Hematopoietic multipotent progenitor cell (in vitro differentiated cells): ENCODE data around the gene SPTBN4. TPM values are rescaled to one million over a fixed set of nuclear protein-coding genes. Genes with fewer than 3 reads are reported as not detected.
"Not testable (repeated sequence)": the region's sequence is repeated elsewhere in the genome, so short reads cannot be mapped to it uniquely, and the experiment has no call there.

ENCODE experiments used
- DNase-seq, 3 donors: peaks; one replicate each; pipeline ENCODE4 v3.0.0-alpha.2; 2011 to 2015; ENCODE audit warnings: low read depth in 2 of 3, low spot score in 2 of 3
- total RNA-seq: library from RNA; depleted of rRNA; stranded (reverse); fragments of >200 nt; gene quantifications from one replicate; pipeline ENCODE4 v1.2.3, GENCODE V29; 2012

SPTBN4 gene
- total RNA-seq, 1 donor: 0.27 TPM

DNA sequence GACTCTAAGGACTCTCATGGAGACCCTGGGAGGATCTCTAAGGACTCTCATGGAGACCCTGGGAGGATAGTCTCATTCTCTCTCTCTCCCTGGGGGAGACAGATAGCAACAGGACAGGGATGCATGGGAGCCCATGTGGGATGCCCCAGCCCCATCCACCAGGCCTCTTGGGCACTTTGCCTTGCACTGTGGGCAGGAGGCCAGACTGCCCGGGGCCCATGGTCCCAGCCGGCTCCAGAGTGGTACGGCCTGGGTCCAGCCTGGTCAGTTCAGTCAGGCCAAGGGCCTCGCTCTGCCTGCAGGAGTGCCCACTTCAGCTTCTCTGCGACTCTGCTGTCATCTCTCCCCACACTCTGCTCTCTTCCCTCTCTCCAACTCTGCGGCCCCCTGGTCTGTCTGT, 61.3 kb downstream of the SPTBN4 start:
- DNase-seq: no peak

DNA sequence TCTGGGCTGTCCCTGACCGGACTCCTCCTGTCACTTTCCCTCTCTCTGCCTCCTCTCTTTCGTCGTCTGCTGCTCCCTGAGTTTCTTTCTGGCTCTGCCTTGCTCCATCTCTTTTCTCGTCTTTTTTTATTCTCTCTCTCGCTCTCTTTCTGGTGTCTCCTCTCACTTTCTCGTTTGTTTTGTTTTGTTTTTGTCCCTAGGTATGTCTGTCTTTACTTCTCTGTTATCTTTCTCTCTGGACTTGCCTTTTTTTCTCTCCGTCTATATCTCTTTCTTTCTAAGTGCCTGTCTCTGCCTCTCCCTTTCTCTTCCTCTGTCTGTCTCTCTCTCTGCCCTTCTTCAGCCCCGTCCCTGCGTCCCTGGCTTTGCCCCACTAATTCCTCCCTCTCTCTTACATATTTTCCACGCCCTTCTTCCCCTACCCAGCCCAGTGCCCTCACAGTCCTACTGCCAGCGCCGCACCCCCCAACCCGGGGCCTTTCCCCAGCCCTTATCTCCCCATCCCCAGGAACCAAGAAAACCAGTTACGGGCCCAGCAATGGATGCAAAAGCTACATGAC, 61.8 kb downstream of the SPTBN4 start:
- DNase-seq: no peak

DNA sequence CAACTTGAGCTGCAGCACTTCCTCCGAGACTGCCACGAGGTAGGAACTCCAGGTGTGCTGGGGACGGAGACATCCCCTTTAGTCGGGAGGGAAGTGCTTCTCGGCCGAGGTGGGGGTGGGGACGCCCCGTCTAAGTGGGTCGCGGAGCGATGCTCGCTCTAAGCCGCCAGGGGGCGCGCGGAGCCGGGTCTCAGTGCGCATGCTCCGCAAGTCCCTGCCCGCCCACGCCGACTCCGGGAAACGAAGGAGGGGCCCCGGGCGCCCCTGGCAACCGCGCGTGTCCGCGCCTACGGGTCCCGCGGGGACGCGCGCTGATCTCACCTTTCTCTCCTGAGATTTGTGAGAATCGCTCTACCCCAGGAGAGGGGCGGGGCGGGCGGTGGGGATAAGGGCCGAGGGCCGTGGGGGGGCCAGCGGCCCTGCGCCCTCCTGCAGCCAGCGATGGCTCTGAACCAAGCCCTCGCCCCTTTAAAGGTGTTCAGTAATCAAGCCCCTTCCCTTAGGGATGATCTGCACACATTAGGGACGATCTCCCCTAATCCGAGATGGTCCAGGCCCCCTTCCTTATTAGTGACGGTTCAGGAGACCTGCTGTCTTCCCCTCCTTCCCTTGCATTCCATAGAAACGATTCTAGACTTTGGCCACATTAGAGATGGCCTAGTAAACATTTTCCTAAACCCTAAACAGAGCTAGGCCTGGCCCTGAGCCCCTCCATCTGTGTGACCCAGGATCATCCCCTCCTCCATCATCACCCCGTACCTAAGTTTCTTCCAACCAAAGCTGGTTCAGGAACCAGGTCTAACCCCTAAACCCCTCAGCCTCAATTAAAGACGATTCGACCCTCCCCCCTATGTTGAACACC, 62.5 kb downstream of the SPTBN4 start:
- peak; percentile 85 to 94 (median 87) for DNase-seq

DNA sequence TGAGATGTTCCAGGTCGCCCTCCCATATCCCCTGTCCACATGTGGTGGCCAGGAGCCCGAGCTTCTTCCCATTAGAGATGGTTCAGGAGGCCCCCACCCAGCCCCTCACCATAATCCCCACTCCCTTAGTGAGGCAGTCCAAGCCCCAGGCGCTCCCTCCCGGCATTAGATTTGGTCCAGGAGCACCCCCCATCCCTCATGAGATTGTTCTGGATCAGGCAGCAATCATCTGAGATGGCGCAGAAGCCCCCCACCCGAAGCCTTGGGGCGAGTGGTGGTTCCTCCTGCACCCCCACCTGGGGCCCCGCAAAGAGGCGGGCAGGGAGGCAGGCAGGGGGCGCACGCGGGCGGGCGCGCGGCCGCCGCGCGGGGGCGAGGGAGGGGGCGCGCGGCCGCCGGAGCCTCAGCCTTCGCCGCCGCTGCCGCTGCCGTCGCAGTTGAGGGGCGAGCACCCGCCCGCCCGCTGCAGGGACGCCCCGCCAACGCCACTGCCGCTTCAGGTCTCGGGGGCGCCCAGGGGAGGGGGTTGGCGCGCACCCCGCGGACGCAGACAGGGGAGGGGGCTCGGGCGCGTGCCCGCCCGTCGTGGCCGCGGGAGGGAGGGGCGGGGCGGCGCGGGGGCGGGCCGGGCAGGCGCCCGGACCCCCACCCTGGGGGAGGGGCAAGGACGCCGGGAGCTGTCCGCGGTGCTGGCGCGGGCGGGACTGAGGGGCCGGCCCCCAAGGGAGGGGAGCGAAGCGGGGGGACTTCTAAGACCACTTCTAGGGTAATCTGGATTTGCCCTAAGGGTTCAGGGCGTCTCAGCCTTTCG, 63.5 kb downstream of the SPTBN4 start:
- DNase-seq: peak in 1 of 3 donors; percentile 41

DNA sequence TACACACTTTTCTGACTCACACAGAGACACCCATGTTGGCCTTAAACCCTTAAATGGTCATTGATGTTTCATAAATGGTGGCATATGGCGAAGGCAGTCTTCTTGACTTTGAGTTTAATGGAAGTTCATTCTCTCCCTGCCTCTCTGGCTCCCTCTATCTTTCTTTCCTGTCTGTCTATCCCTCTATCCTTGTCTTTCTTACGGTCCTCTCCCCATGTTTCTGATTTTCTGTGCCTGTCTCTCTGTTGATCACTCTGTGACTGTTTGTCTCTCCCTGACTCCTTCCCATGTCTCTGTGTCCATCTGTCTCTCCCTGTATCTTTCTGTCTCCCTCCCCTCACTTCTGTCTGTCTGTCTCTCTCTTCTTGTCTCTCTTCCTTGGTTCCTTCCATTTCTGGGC, 66.7 kb downstream of the SPTBN4 start:
- no peak for DNase-seq

DNA sequence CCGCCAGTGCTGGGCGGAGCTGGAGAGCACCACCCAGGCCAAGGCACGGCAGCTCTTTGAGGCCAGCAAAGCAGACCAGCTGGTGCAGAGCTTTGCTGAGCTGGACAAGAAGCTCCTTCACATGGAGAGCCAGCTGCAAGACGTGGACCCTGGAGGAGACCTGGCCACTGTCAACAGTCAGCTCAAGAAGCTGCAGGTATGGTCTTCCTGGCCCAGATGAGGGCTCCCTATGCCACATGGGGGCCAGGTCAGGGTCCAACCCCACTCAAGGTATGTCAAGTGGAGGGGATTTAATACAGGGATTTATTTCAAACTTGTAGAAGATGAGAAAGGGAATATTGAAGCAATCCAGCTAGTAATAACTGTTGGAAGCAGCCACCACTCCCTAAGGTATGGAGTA, 67.3 kb downstream of the SPTBN4 start:
- no peak for DNase-seq

DNA sequence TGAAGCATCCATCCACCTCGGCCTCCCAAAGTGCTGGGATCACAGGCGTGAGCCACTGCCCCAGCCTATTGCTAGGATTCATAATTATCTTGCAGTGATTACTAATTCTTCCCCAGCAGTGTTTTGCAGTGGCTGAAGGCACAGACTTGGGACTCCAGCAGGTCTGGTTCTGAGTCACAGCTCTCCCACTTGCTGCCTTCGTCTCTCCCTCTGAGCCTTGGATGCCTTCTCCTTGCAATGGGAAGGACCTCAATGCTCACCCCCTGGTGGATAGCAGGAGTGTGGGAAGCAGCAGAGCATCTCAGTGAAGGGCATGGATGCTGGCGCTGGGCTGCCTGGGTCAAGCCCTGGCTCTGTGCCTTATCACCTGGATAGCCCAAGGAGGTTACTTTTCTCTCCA, 72.3 kb downstream of the SPTBN4 start:
- no peak for DNase-seq

DNA sequence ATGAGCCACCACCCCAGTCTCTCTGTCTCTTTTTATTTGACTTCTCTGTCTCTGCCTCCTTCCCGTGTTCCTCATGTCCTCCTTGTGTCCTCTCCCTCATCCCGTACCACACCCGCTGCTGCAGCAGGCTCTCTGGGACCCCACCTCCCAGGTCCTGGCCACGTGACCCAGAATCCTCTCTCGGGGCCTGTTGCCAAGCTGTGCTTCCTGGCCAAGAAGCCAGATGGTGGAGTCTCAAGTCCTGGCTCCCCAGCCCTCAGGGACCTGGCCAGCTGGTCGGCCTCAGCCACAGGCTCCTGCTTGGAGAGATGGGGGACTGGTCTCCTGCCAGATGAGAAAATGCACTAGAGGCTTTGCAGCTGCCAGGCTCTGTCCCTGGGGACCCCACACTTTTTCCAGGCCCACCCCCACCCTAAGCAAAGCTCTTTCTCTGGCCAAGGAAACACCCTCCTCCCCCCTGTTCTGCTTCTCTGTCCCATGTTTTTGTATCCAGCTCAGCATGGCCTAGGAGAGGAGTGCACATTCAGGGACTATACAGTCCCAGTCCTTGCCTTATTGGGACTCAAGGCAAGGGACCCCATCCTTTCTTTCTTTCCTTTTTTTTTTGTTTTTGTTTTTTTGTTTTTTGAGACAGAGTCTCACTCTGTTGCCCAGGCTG, 75.5 kb downstream of the SPTBN4 start:
- DNase-seq: no peak

DNA sequence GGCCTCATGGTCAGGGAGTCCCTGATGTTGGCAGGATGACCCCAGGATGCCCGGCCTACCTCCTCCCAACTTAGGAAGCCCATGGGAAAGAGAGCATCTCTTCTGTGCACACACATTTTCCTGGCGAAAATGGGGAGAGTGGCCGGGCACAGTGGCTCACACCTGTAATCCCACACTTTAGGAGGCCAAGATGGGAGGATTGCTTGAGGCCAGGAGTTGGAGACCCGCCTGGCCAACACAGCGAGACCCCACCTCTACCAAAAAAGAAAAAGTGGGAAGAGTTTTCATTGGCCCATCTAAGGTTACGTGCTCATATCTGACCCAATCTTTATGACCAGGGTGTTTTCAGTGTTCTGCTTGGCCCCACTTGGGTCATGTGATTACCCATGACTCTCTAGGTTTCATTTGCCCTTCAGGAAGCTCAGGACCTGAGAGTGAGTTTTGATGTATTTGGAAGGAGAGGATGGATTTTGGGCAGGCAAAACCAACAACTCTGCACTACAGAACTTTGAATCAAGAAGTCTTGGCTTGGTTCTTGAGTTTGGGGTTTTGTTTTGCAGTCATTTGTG, 76.3 kb downstream of the SPTBN4 start:
- DNase-seq: no peak

DNA sequence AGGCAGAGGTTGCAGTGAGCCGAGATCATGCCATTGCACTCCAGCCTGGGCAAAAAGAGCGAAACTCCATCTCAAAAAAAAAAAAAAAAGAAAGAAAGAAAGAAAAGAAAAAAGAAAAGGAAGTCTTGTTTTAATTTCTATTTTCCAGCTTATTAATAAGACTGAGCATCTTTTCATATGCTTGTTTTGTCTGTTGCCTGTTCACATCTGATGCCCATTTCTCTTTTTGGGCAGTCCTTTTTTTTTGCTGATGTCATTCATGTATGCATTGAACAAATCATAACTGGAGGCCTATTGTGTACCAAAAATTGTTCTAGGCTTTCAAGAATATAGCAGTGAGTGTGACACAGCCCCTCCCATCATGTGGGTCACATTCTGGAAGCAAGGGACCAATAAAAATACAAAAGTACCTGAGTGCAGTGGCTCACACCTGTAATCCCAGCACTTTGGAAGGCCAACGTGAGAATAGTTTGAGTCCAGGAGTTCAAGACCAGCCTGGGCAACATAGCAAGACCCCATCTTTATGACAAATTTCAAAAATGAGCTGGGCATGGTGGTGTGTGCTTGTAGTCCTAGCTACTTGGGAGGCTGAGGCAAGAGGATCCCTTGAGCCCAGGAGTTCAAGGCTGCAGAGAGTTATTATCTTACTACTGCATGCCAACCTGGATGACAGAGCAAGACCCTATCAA, 79.5 kb downstream of the SPTBN4 start:
- DNase-seq: not testable (repeated sequence)

DNA sequence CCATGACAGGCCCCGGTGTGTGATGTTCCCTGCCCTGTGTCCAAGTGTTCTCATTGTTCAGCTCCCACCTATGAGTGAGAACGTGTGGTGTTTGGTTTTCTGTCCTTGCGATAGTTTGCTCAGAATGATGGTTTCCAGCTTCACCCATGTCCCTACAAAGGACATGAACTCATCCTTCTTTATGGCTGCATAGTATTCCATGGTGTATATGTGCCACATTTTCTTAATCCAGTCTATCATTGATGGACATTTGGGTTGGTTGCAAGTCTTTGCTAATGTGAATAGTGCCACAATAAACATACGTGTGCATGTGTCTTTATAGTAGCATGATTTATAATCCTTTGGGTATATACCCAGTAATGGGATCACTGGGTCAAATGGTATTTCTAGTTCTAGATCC, 80.4 kb downstream of the SPTBN4 start:
- DNase-seq: not testable (repeated sequence)

DNA sequence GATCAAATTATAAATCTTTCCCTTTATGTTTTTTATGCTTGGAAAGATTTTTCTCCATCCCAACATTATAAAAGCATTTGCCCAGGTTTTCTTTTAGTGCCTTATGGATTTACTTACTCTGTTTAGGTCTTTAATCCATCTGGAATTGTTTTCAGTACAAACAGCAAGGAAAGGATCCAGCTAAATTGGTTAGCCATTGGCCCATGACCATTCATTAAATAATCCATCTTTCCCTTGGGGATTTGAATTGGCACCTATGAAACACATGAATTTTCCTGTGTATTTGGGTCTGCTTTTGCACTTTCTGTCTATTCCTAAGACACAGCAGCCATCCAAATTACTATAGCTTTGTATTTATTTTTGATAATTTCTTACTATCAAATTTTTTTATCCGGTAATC, 81.0 kb downstream of the SPTBN4 start:
- no peak for DNase-seq

DNA sequence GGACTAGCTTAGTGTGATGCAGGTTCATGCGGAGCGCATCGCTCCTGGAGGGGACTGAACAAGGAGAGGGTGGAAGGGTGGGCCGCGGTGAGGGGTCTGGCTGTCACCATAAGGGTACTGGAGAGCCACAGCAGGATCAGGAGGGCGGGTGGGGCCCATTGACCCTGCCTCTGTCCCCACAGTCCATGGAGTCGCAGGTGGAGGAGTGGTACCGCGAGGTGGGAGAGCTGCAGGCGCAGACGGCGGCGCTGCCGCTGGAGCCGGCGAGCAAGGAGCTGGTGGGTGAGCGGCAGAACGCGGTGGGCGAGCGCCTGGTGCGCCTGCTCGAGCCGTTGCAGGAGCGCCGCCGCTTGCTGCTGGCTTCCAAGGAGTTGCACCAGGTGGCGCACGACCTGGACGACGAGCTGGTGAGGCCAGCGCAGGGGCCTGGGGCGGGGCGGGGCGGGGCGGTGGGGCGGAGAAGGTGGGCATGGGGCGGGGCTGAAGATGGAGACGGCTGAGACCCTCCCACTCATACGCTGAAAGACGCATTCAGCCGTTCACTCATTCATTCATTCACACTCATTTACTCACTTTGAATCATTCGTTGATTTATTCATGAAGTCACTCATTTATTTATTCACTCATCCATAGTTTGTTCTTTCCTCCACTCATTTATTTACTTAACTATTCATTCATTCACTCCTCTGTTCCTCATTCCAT, 82.4 kb downstream of the SPTBN4 start:
- peak in 2 of 3 donors; percentile 84 to 85 for DNase-seq

DNA sequence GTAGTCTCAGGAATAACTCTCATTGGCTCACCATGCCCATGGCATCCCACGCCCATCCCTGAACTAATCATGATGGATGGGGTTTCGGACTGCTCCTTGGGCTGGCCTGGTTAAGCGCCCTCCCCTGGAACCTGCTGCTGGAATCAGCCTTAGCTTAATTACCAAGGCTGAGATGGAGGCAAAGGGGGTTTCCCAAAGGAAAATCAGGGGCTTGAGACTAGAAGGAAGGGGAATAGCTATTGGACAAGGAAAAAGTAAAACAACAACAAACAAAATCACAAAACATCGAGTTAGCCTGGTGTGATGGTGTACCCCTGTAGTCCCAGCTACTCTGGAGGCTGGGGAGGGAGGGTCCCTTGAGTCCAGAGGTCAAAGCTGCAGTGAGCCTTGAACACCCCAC, 84.2 kb downstream of the SPTBN4 start:
- no peak for DNase-seq

DNA sequence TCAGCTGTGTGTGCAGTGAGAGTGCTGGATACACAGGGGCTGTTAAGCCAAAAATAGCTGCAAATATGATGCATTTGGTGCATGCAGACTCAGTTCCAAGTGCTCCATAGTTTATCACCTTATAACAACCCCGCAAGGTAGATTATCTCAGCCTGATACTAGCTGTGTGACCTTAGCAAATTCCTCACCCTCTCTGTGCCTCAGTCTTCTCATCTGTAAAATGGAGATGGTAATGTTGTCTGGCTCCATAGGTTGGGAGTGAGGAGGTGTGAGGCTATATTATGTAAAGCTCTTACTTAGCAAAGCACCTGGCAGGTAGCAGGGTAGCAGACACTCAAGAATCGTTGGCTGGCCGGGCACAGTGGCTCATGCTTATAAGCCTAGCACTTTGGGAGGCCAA, 86.0 kb downstream of the SPTBN4 start:
- DNase-seq: no peak

DNA sequence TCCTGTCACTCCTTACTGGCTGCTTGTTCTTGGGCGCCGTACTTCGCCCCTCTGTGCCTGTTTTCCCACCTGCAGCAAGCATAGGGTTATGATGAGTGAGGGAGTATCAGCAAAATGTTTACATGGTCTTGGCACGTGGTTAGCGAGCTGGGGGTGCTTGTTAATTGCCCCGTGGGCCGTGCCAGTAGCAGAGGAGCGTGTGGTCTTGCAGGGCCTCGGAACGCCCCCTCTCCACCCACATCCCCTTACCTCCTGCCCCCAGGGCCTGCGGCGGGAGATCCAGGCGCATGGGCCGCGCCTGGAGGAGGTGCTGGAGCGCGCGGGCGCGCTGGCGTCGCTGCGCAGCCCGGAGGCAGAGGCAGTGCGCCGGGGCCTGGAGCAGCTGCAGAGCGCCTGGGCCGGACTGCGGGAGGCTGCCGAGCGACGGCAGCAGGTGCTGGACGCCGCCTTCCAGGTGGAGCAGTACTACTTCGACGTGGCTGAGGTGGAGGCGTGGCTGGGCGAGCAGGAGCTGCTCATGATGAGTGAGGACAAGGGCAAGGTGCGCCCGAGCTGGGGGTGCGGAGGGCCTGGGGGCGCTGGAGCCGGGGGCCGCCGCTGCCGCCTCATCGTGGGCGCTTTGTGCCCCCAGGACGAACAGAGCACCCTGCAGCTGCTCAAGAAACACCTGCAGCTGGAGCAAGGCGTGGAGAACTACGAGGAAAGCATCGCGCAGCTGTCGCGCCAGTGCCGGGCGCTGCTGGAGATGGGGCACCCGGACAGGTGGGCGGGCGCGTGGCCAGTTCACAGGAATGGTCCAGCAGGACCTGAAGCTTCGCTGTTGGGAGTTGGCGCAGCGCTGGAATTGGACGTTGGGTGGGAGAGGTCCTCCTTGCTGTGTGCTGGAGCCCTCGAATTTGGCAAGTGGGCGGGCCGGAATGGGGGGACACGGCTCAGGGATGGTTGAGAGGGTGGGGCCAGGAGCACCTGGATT, 87.4 kb downstream of the SPTBN4 start:
- DNase-seq: no peak

DNA sequence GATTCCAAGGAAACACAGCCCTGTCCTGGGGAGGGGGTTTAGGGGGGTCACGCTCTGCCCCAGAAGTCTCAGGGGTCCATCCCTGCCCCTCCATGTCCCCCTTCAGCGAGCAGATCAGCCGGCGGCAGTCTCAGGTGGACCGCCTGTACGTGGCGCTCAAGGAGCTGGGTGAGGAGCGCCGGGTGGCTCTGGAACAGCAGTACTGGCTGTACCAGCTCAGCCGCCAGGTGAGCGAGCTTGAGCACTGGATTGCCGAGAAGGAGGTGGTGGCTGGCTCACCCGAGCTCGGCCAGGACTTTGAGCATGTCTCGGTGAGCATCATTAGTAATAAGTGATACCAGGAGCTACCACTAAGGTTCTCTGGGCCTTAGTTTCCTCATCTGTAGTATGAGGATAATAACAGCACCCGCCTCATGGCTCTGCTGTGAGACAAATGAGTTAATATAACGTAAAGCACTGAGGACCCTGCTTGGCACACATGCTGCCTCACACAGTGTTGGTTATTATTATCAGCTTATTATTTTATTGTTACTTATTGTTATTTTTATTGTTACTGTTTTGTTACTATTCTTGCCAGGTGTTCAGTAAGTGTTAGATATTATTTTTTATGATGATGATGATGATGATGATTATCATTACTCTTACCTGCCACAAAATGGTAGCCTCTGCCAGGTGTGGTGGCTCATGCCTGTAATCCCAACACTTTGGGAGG, 89.3 kb downstream of the SPTBN4 start:
- no peak for DNase-seq
